HEK293 (cell line): Measurements from ENCODE around the gene SLC29A3.

Source experiments
- SETDB1 ChIP-seq: IDR thresholded peaks from one replicate; pipeline ENCODE4 v1.6.1; 2017; ENCODE audit warnings: mild to moderate bottlenecking, low read length, moderate library complexity, mixed read lengths; ENCODE audit not compliant: insufficient read length
- ZBTB21 ChIP-seq: fragments of 450-650 bp; formaldehyde crosslinking; IDR thresholded peaks from 2 replicates; pipeline ENCODE4 v1.5.1; 2017; ENCODE audit warnings: missing biosample characterization, missing genetic modification characterization
- ZNF37A ChIP-seq: fragments of 450-650 bp; IDR thresholded peaks from 2 replicates; pipeline ENCODE4 v1.5.1; 2018; ENCODE audit warnings: missing biosample characterization, missing genetic modification characterization
- ZNF521 ChIP-seq: fragments of 450-650 bp; formaldehyde crosslinking; IDR thresholded peaks from 2 replicates; pipeline ENCODE4 v1.5.1; 2017; ENCODE audit warnings: missing biosample characterization, mild to moderate bottlenecking, missing genetic modification characterization
- TF ChIP-seq, protein P1 (sequence below): fragments of 450-650 bp; formaldehyde crosslinking; IDR thresholded peaks from 2 replicates; pipeline ENCODE4 v1.5.1; 2016; ENCODE audit warnings: missing biosample characterization, missing genetic modification characterization

- TF ChIP-seq ZBTB21 (tag by site-specific recombination) (no peak), SETDB1 (no peak), ZNF37A (tag by site-specific recombination) (no peak), ZNF521 (tag by site-specific recombination) (no peak)
- TF ChIP-seq, protein P1, sequence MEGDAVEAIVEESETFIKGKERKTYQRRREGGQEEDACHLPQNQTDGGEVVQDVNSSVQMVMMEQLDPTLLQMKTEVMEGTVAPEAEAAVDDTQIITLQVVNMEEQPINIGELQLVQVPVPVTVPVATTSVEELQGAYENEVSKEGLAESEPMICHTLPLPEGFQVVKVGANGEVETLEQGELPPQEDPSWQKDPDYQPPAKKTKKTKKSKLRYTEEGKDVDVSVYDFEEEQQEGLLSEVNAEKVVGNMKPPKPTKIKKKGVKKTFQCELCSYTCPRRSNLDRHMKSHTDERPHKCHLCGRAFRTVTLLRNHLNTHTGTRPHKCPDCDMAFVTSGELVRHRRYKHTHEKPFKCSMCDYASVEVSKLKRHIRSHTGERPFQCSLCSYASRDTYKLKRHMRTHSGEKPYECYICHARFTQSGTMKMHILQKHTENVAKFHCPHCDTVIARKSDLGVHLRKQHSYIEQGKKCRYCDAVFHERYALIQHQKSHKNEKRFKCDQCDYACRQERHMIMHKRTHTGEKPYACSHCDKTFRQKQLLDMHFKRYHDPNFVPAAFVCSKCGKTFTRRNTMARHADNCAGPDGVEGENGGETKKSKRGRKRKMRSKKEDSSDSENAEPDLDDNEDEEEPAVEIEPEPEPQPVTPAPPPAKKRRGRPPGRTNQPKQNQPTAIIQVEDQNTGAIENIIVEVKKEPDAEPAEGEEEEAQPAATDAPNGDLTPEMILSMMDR (tag by site-specific recombination) = no peak
These were observed 26.6 kb downstream of the SLC29A3 start for GRCh38 chr10:71345694-71346093.
